HG03460 (cell line): Measurements from ENCODE around the gene INTS1.

Source experiments
- ATAC-seq: cut with Tn5 transposase; IDR thresholded peaks from one replicate; pipeline ENCODE4 v1.9.1; 2021; ENCODE audit not compliant: unreplicated experiment

Gene INTS1

GRCh38 chr7:1434891-1435670, 69.1 kb downstream of the INTS1 start:
- no peak for ATAC-seq

GRCh38 chr7:1434165-1434718, 69.9 kb downstream of the INTS1 start:
- ATAC-seq, result no peak

GRCh38 chr7:1433128-1433920, 70.9 kb downstream of the INTS1 start:
- ATAC-seq, result no peak

- no peak for ATAC-seq
Measured at GRCh38 chr7:1432411-1433082, 71.6 kb downstream of the INTS1 start.

- ATAC-seq, result no peak
Measured at GRCh38 chr7:1431634-1432380, 72.4 kb downstream of the INTS1 start.

- no peak for ATAC-seq
Measured at GRCh38 chr7:1431226-1431625, 73.0 kb downstream of the INTS1 start.

GRCh38 chr7:1430056-1430845, 73.9 kb downstream of the INTS1 start:
- ATAC-seq, result no peak

GRCh38 chr7:1428941-1429501, 75.2 kb downstream of the INTS1 start:
- no peak for ATAC-seq

- ATAC-seq, result no peak
Measured at GRCh38 chr7:1427064-1427657, 77.0 kb downstream of the INTS1 start.

- ATAC-seq, result no peak
Measured at GRCh38 chr7:1426474-1426873, 77.7 kb downstream of the INTS1 start.

GRCh38 chr7:1425292-1426136, 78.7 kb downstream of the INTS1 start:
- no peak for ATAC-seq

- ATAC-seq, result no peak
Measured at GRCh38 chr7:1424041-1424440, 80.1 kb downstream of the INTS1 start.

GRCh38 chr7:1423264-1423811, 80.9 kb downstream of the INTS1 start:
- ATAC-seq, result no peak

- ATAC-seq, result no peak
Measured at GRCh38 chr7:1422512-1423263, 81.5 kb downstream of the INTS1 start.

- ATAC-seq, result no peak
Measured at GRCh38 chr7:1421946-1422345, 82.2 kb downstream of the INTS1 start.

GRCh38 chr7:1421020-1421790, 83.0 kb downstream of the INTS1 start:
- no peak for ATAC-seq
